Liver (tissue), 9 donors: ENCODE results near the gene SAFB. TPM values are rescaled to one million over a fixed set of nuclear protein-coding genes. Genes with fewer than 3 reads are reported as not detected.

ENCODE experiments used
- DNase-seq: peaks from one replicate; pipeline ENCODE4 v3.0.0-alpha.2; 2017; ENCODE audit warnings: low spot score
- H3K27ac ChIP-seq, 2 donors: one replicate each; pipeline ENCODE4 v1.7.0; 2013; ENCODE audit warnings: inconsistent platforms in 2 of 2, low read length in 2 of 2, control low read depth in 1 of 2, low read depth in 1 of 2, mild to moderate bottlenecking in 1 of 2
- H3K27me3 ChIP-seq, 4 donors: one replicate each; pipeline versions ENCODE4 v1.6.1 to v1.7.0; 2013; ENCODE audit warnings: low read length in 3 of 4, inconsistent platforms in 1 of 4, mild to moderate bottlenecking in 1 of 4, moderate library complexity in 1 of 4; ENCODE audit not compliant: control insufficient read depth in 4 of 4, insufficient read depth in 4 of 4
- H3K36me3 ChIP-seq, 4 donors: one replicate each; pipeline versions ENCODE4 v1.6.1 to v1.7.0; 2013; ENCODE audit warnings: low read length in 3 of 4, mild to moderate bottlenecking in 3 of 4, low read depth in 1 of 4, moderate library complexity in 1 of 4; ENCODE audit not compliant: control insufficient read depth in 4 of 4, insufficient read depth in 3 of 4
- H3K4me1 ChIP-seq, 4 donors: one replicate each; pipeline versions ENCODE4 v1.6.1 to v1.7.0; 2013; ENCODE audit warnings: low read length in 3 of 4, mild to moderate bottlenecking in 3 of 4, moderate library complexity in 1 of 4; ENCODE audit not compliant: control insufficient read depth in 4 of 4, insufficient read depth in 4 of 4
- H3K4me3 ChIP-seq, 3 donors: one replicate each; pipeline versions ENCODE4 v1.6.1 to v1.7.0; 2013; ENCODE audit warnings: low read length in 3 of 3, control low read depth in 1 of 3, low read depth in 1 of 3, mild to moderate bottlenecking in 1 of 3
- H3K9ac ChIP-seq, 2 donors: one replicate each; pipeline ENCODE4 v1.7.0; 2013; ENCODE audit warnings: low read length in 2 of 2, mild to moderate bottlenecking in 2 of 2, moderate library complexity in 2 of 2, control low read depth in 1 of 2, low read depth in 1 of 2
- H3K9me3 ChIP-seq, 4 donors: one replicate each; pipeline versions ENCODE4 v1.6.1 to v1.7.0; 2013; ENCODE audit warnings: low read length in 3 of 4; ENCODE audit not compliant: control insufficient read depth in 4 of 4
- CTCF ChIP-seq: fragments of 150-350 bp; IDR thresholded peaks from 2 replicates; pipeline ENCODE4 v1.5.1; 2017; ENCODE audit warnings: improper control_type of control experiment, low read depth, low read length; ENCODE audit not compliant: missing input control
- EGR1 ChIP-seq, 2 donors: IDR thresholded peaks; 2 replicates each; pipeline ENCODE4 v1.6.1; 2016 to 2018; ENCODE audit warnings: antibody characterized with exemption in 2 of 2, low read depth in 2 of 2
- FOXA2 ChIP-seq: IDR thresholded peaks from 2 replicates; pipeline ENCODE4 v1.6.1; 2016; ENCODE audit warnings: antibody characterized with exemption
- GABPA ChIP-seq, 2 donors: IDR thresholded peaks in 1 of 2; conservative IDR thresholded peaks in 1 of 2; 2 replicates each; pipeline ENCODE4 v1.6.1; 2016; ENCODE audit warnings: antibody characterized with exemption in 2 of 2, mild to moderate bottlenecking in 1 of 2, moderate library complexity in 1 of 2
- HNF4A ChIP-seq, 2 donors: conservative IDR thresholded peaks; 2 replicates each; pipeline ENCODE4 v1.6.1; 2016; ENCODE audit warnings: antibody characterized with exemption in 2 of 2, mild to moderate bottlenecking in 2 of 2
- JUND ChIP-seq, 2 donors: IDR thresholded peaks; 2 replicates each; pipeline ENCODE4 v1.6.1; 2016; ENCODE audit warnings: antibody characterized with exemption in 2 of 2
- RAD21 ChIP-seq, 2 donors: IDR thresholded peaks; 2 replicates each; pipeline ENCODE4 v1.6.1; 2016; ENCODE audit warnings: antibody characterized with exemption in 2 of 2, mild to moderate bottlenecking in 2 of 2
- REST ChIP-seq: IDR thresholded peaks from 2 replicates; pipeline ENCODE4 v1.6.1; 2016; ENCODE audit warnings: antibody characterized with exemption, mild to moderate bottlenecking
- RXRA ChIP-seq, 2 donors: IDR thresholded peaks; 2 replicates each; pipeline ENCODE4 v1.6.1; 2017 to 2018; ENCODE audit warnings: antibody characterized with exemption in 2 of 2, mild to moderate bottlenecking in 1 of 2
- YY1 ChIP-seq: IDR thresholded peaks from 2 replicates; pipeline ENCODE4 v1.6.1; 2016; ENCODE audit warnings: antibody characterized with exemption, mild to moderate bottlenecking
- ZBTB33 ChIP-seq: IDR thresholded peaks from 2 replicates; pipeline ENCODE4 v1.6.1; 2016; ENCODE audit warnings: antibody characterized with exemption
- WGBS: extraction: QIAGEN DNeasy Blood & Tissue Kit; methylation state at CpG from one replicate; pipeline ENCODE4 v1.1.7; 2013; 5-methylcytosine and 5-hydroxymethylcytosine counted together
- polyA plus RNA-seq, 2 donors: library from polyadenylated mRNA; stranded (reverse) in 1 of 2; unstranded in 1 of 2; fragments of 200-250 nt in 1 of 2; fragments of >200 nt in 1 of 2; fragmentation: Nextera tagmentation in 1 of 2; extraction: Ambion mirVana in 1 of 2; gene quantifications; one replicate each; pipeline versions ENCODE4 v1.2.1 to v1.2.3, GENCODE V29; 2013 to 2015
- total RNA-seq, 2 donors: library from RNA; depleted of rRNA; stranded (reverse); fragments of >200 nt; gene quantifications; one replicate each; pipeline ENCODE4 v1.2.3, GENCODE V29; 2014
- TF ChIP-seq, protein P1 (sequence below): IDR thresholded peaks from 2 replicates; pipeline ENCODE4 v1.6.1; 2016; ENCODE audit warnings: antibody characterized with exemption
- TF ChIP-seq, protein P2 (sequence below): IDR thresholded peaks from 2 replicates; pipeline ENCODE4 v1.6.1; 2016; ENCODE audit warnings: antibody characterized with exemption
- donor health status: healthy.
- donor health status: healthy.
- donor health status: healthy.
- donor health status: healthy.
- donor health status: healthy.

The SAFB gene
- total and polyA plus RNA-seq, 4 donors: 16.5 to 65.0 (median 38.5) TPM

DNA sequence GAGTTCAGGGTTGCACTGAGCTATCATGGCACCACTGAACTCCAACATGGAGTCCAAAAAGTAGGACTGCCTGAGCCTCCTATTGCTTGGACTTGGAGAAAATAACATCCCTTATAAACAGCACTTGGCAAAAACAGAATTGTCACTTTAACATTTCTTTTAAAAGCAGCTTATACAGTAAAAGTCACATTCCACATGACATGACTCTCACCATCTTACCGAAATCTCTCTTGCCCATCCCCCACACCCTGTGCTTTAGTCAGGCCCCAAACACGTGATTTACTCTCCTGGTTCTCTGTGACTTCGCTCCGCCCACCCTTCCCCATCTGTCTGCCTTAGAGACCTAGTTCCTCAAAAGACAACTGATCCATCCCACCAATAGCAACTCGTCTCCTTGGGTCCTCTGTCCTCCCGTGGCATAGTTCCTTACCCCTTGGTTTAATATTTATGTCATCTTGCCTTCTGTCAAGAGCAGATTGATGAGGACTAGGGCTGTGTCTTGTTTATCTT, 4.6 kb downstream of the SAFB start (continued):
- TF ChIP-seq, protein P1, sequence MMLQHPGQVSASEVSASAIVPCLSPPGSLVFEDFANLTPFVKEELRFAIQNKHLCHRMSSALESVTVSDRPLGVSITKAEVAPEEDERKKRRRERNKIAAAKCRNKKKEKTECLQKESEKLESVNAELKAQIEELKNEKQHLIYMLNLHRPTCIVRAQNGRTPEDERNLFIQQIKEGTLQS: no peak
- TF ChIP-seq GABPA (IDR thresholded peaks at IDR 0.05 in 1 of 2, conservative IDR thresholded peaks at IDR 0.05 in 1 of 2): no peak
- no peak for TF ChIP-seq HNF4A (conservative IDR thresholded peaks at IDR 0.05)

DNA sequence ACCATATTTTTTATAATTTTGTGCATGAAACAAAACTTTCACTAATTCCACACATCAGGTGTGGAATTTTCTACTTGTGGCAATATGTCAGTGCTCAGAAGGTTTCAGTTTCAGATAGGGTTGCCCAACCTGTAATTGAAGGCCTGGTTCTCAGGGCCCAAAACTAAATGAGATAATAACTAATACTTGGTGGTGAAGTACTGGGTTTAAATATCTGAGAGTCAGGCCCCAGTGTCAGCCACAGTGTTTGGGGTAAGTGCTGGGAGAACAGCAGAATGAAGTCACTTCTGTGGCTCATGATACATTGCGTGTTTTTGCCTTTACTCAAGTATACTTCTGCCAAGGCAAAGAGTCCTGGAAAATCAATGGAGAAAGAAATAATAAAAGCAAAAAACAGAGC, 5.6 kb downstream of the SAFB start:
- peak overlapping the region in 1 of 2 donors; percentile 40 for H3K27ac ChIP-seq
- 49% methylated on average over 1 of the region's 1 CpG for WGBS
- peaks cover 3 to 25% (median 14%) of the 10 kb centered on the region in 4 donors for H3K36me3 ChIP-seq
- H3K9me3 ChIP-seq: no peaks in the 10 kb centered on the region
- no peak overlapping the region for H3K4me3 ChIP-seq
- no peaks in the 10 kb centered on the region for H3K27me3 ChIP-seq
- TF ChIP-seq CTCF (no peak), RAD21 (IDR thresholded peaks at IDR 0.05) (no peak), HNF4A (conservative IDR thresholded peaks at IDR 0.05) (no peak), ZBTB33 (no peak), RXRA (IDR thresholded peaks at IDR 0.05) (no peak), REST (no peak), JUND (IDR thresholded peaks at IDR 0.05) (no peak), EGR1 (IDR thresholded peaks at IDR 0.05; ENCODE audit: low read depth in 2 of 2) (no peak), FOXA2 (no peak), GABPA (IDR thresholded peaks at IDR 0.05 in 1 of 2, conservative IDR thresholded peaks at IDR 0.05 in 1 of 2) (no peak), YY1 (no peak)
- TF ChIP-seq, protein P1: no peak
- TF ChIP-seq, protein P2, sequence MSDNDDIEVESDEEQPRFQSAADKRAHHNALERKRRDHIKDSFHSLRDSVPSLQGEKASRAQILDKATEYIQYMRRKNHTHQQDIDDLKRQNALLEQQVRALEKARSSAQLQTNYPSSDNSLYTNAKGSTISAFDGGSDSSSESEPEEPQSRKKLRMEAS: no peak
- DNase-seq: no peak
- no peak overlapping the region for H3K9ac ChIP-seq
- H3K4me1 ChIP-seq: peaks cover 9 to 74% (median 58%) of the 10 kb centered on the region in 4 donors
